Mesenchymal stem cell (in vitro differentiated cells and primary cell): Measurements from ENCODE around the gene ZNF790.
"Not testable (repeated sequence)": the region's sequence is repeated elsewhere in the genome, so short reads cannot be mapped to it uniquely, and the experiment has no call there.

Experiments used
- DNase-seq: peaks from one replicate; pipeline ENCODE4 v3.0.0-alpha.2; 2013
- H2AFZ ChIP-seq: one replicate; pipeline ENCODE4 v1.6.1; 2013; ENCODE audit warnings: low read depth, mild to moderate bottlenecking, control low read depth, inconsistent platforms, low read length, moderate library complexity
- H2AK5ac ChIP-seq: 2 replicates; pipeline ENCODE4 v1.6.1; 2013; ENCODE audit warnings: low read length, moderate library complexity, mild to moderate bottlenecking, inconsistent platforms; ENCODE audit not compliant: severe bottlenecking
- H2BK120ac ChIP-seq: one replicate; pipeline ENCODE4 v1.6.1; 2013; ENCODE audit warnings: low read depth, mild to moderate bottlenecking, inconsistent platforms, low read length, moderate library complexity
- H2BK12ac ChIP-seq, 2 experiments: one replicate each; pipeline ENCODE4 v1.6.1; 2013; ENCODE audit warnings: inconsistent platforms in 2 of 2, low read length in 2 of 2, mild to moderate bottlenecking in 2 of 2, moderate library complexity in 2 of 2, control low read depth in 1 of 2
- H2BK15ac ChIP-seq: one replicate; pipeline ENCODE4 v1.6.1; 2013; ENCODE audit warnings: mild to moderate bottlenecking, low read depth, inconsistent platforms; ENCODE audit not compliant: poor library complexity, severe bottlenecking
- H2BK5ac ChIP-seq: 2 replicates; pipeline ENCODE4 v1.6.1; 2013; ENCODE audit warnings: low read depth, mild to moderate bottlenecking, low read length, control low read depth, inconsistent platforms; ENCODE audit not compliant: poor library complexity, severe bottlenecking
- H3K14ac ChIP-seq, 2 experiments: one replicate each; pipeline ENCODE4 v1.6.1; 2013; ENCODE audit warnings: inconsistent platforms in 2 of 2, low read length in 2 of 2, control low read depth in 1 of 2, mild to moderate bottlenecking in 1 of 2, moderate library complexity in 1 of 2
- H3K18ac ChIP-seq, 2 experiments: one replicate each; pipeline ENCODE4 v1.6.1; 2013; ENCODE audit warnings: inconsistent platforms in 2 of 2, low read length in 2 of 2, control low read depth in 1 of 2, low read depth in 1 of 2, mild to moderate bottlenecking in 1 of 2
- H3K23ac ChIP-seq, 2 experiments: one replicate each; pipeline ENCODE4 v1.6.1; 2013; ENCODE audit warnings: inconsistent platforms in 2 of 2, low read length in 2 of 2, mild to moderate bottlenecking in 2 of 2, moderate library complexity in 2 of 2, control low read depth in 1 of 2
- H3K27ac ChIP-seq: 2 replicates; pipeline ENCODE4 v1.5.1; 2013; ENCODE audit warnings: mild to moderate bottlenecking, moderate library complexity, low read length, control low read depth, inconsistent platforms; ENCODE audit not compliant: poor library complexity, severe bottlenecking
- H3K27me3 ChIP-seq, 2 experiments: 2 replicates each; pipeline versions ENCODE4 v1.6.1 to v1.7.0; 2013; ENCODE audit warnings: low read length in 2 of 2, mild to moderate bottlenecking in 2 of 2, moderate library complexity in 2 of 2, control low read depth in 1 of 2, inconsistent platforms in 1 of 2; ENCODE audit not compliant: control insufficient read depth in 1 of 2, insufficient read depth in 1 of 2
- H3K36me3 ChIP-seq, 2 experiments: 2 replicates each; pipeline versions ENCODE4 v1.6.1 to v1.7.0; 2013; ENCODE audit warnings: low read length in 2 of 2, control low read depth in 1 of 2, inconsistent platforms in 1 of 2, low read depth in 1 of 2, mild to moderate bottlenecking in 1 of 2; ENCODE audit not compliant: insufficient read depth in 2 of 2, control insufficient read depth in 1 of 2
- H3K4ac ChIP-seq, 2 experiments: one replicate each; pipeline ENCODE4 v1.6.1; 2013; ENCODE audit warnings: inconsistent platforms in 2 of 2, low read length in 2 of 2, mild to moderate bottlenecking in 2 of 2, moderate library complexity in 2 of 2, control low read depth in 1 of 2, low read depth in 1 of 2
- H3K4me1 ChIP-seq: 2 replicates; pipeline ENCODE4 v1.6.1; 2013; ENCODE audit warnings: low read depth, low read length, control low read depth; ENCODE audit not compliant: control insufficient read depth, insufficient read depth
- H3K4me2 ChIP-seq: 2 replicates; pipeline ENCODE4 v1.6.1; 2013; ENCODE audit warnings: low read length, mild to moderate bottlenecking, inconsistent platforms; ENCODE audit not compliant: poor library complexity, severe bottlenecking
- H3K4me3 ChIP-seq, 2 experiments: 2 replicates each; pipeline versions ENCODE4 v1.5.1 to v1.7.0; 2013; ENCODE audit warnings: low read length in 2 of 2, mild to moderate bottlenecking in 2 of 2, control low read depth in 1 of 2, low read depth in 1 of 2; ENCODE audit not compliant: insufficient read depth in 1 of 2
- H3K79me1 ChIP-seq: replicated peaks from 2 replicates; pipeline ENCODE4 v1.6.1; 2013; ENCODE audit warnings: mild to moderate bottlenecking, control low read depth, low read length, inconsistent platforms; ENCODE audit not compliant: poor library complexity, severe bottlenecking
- H3K9ac ChIP-seq: 2 replicates; pipeline ENCODE4 v1.7.0; 2013; ENCODE audit warnings: mild to moderate bottlenecking, low read length, moderate library complexity
- H3K9me3 ChIP-seq: 2 replicates; pipeline ENCODE4 v1.7.0; 2013; ENCODE audit warnings: mild to moderate bottlenecking, low read length; ENCODE audit not compliant: control insufficient read depth
- H4K8ac ChIP-seq: one replicate; pipeline ENCODE4 v1.6.1; 2013; ENCODE audit warnings: inconsistent platforms, mild to moderate bottlenecking, low read length, moderate library complexity
- H4K91ac ChIP-seq: one replicate; pipeline ENCODE4 v1.6.1; 2013; ENCODE audit warnings: mild to moderate bottlenecking, low read length, inconsistent platforms
- WGBS: methylation state at CpG from one replicate; pipeline ENCODE4 v1.1.7; 2013; ENCODE audit warnings: mixed read lengths; 5-methylcytosine and 5-hydroxymethylcytosine counted together

The ZNF790 gene

DNA sequence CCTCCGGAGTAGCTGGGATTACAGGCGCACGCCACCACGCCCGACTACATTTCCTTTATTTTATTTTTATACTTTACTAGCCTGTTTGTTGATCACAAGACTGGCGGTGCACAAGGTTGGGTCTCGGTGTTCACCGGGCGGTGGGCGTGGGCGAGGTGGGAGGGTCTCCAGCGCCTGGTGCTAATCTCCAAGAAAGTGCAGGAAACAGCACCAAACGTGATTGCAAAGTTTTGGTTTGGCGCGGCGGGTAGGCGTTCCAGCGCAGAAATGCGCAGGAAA, 41.5 kb downstream of the ZNF790 start:
- no peak overlapping the region for H3K23ac ChIP-seq
- peak overlapping the region; percentile 92 for H3K9ac ChIP-seq
- H3K79me1 ChIP-seq, result peaks cover 10% of the 10 kb centered on the region
- peak overlapping the region; percentile 7 for H4K91ac ChIP-seq
- peaks cover 49% of the 10 kb centered on the region for H3K9me3 ChIP-seq
- H3K4me3 ChIP-seq, result peak overlapping the region; percentile 41 to 96
- 78% methylated on average over 19 of the region's 19 CpGs for WGBS
- H3K27me3 ChIP-seq, result no peaks in the 10 kb centered on the region
- no peak overlapping the region for H2BK12ac ChIP-seq
- DNase-seq, result no peak
- no peak overlapping the region for H2BK120ac ChIP-seq
- no peak overlapping the region for H3K14ac ChIP-seq
- no peak overlapping the region for H2BK15ac ChIP-seq
- peak overlapping the region in 1 of 2 experiments; percentile 75 for H3K18ac ChIP-seq
- H4K8ac ChIP-seq, result peak overlapping the region; percentile 82
- no peak overlapping the region for H2BK5ac ChIP-seq
- peak overlapping the region; percentile 55 for H2AFZ ChIP-seq
- peak overlapping the region; percentile 8 for H3K4me2 ChIP-seq
- H2AK5ac ChIP-seq, result no peak overlapping the region
- no peaks in the 10 kb centered on the region for H3K4me1 ChIP-seq
- peaks cover 9 to 13% of the 10 kb centered on the region in 2 experiments for H3K36me3 ChIP-seq
- H3K4ac ChIP-seq, result no peak overlapping the region
- H3K27ac ChIP-seq, result no peak overlapping the region

DNA sequence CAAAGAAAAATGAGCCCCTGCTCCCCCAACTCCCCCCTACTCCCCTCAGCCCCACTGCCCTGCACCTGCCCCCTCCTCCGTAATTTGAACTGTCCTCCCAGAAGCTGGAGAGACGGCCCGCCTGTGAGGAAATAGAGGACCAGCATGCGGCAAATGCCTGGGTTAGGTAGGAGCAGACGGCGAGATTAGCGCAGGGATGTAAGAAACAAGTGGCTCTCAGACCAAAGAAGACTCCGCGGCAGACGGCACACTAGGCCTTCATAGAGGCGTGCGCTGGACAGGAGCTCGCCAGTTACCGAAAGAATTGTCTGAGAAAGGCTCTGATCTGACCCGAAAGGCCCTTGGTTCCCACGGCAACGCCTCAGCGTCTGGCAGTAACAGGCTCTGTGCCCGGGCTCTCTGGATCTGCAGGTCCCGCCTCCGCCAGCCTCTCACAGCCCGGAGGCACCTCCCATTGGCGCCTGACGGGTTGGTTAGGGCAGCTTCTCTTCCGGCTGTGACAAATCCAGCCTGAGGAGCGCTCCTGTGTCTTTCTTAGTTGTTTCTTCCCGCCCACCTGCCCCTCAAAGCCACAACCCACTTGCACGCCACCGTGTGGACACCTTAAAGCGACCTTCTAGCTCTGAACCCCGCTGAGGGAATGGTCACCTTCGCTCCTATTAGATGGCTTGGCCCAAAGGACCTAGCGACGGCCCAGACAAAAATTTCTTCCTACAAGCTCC, 46.6 kb downstream of the ZNF790 start:
- 12% methylated on average over 29 of the region's 34 CpGs for WGBS
- not testable (repeated sequence) for H3K4me2 ChIP-seq, H3K4ac ChIP-seq, H2BK5ac ChIP-seq, H2AK5ac ChIP-seq, H3K18ac ChIP-seq, H3K4me3 ChIP-seq, H3K23ac ChIP-seq, H4K91ac ChIP-seq, H2BK15ac ChIP-seq, H4K8ac ChIP-seq, H3K36me3 ChIP-seq, H3K14ac ChIP-seq, H3K27ac ChIP-seq, H3K4me1 ChIP-seq, H3K79me1 ChIP-seq, H2BK120ac ChIP-seq, H2BK12ac ChIP-seq, H3K27me3 ChIP-seq
- peak overlapping the region; percentile 38 for H3K9ac ChIP-seq
- H3K9me3 ChIP-seq, result peaks cover 32% of the 10 kb centered on the region
- peak overlapping the region; percentile 10 for H2AFZ ChIP-seq
- DNase-seq, result peak; percentile 9

DNA sequence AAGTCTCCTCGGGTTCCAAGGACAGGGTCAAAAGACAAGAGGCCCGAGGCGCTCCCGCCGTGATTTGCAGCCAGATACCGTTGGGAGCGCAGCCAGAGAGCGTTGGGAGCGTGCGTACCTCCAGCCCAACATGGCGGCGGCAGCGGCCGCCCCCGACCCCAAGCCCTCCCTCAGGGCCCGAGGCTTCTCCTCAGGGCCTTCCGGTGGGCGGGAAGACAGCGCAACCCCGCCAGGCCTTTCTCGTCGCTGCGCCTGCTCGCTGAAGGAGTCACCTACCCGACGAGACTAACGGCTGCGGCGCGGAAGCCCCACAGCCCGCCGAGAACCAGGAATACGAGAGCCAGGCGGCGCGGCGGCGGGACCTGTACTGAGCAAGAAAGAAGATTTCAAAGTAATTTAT, 62.4 kb downstream of the ZNF790 start:
- peaks cover 9% of the 10 kb centered on the region for H3K9me3 ChIP-seq
- H4K91ac ChIP-seq, result no peak overlapping the region
- H2BK15ac ChIP-seq, result no peak overlapping the region
- no peak overlapping the region for H3K27ac ChIP-seq
- H2AK5ac ChIP-seq, result no peak overlapping the region
- H3K9ac ChIP-seq, result peak overlapping the region; percentile 66
- no peaks in the 10 kb centered on the region for H3K27me3 ChIP-seq
- H3K23ac ChIP-seq, result no peak overlapping the region
- H2BK120ac ChIP-seq, result no peak overlapping the region
- peaks cover 0 to 5% of the 10 kb centered on the region in 2 experiments for H3K36me3 ChIP-seq
- 61% methylated on average over 30 of the region's 38 CpGs for WGBS
- H2BK5ac ChIP-seq, result no peak overlapping the region
- no peak overlapping the region for H3K4me2 ChIP-seq
- H4K8ac ChIP-seq, result no peak overlapping the region
- peaks cover 4% of the 10 kb centered on the region for H3K4me1 ChIP-seq
- H3K4me3 ChIP-seq, result peak overlapping the region; percentile 6 to 37
- DNase-seq, result no peak
- no peak overlapping the region for H3K4ac ChIP-seq
- H3K14ac ChIP-seq, result no peak overlapping the region
- no peak overlapping the region for H3K18ac ChIP-seq
- H3K79me1 ChIP-seq, result peaks cover 5% of the 10 kb centered on the region
- no peak overlapping the region for H2BK12ac ChIP-seq
- no peak overlapping the region for H2AFZ ChIP-seq

DNA sequence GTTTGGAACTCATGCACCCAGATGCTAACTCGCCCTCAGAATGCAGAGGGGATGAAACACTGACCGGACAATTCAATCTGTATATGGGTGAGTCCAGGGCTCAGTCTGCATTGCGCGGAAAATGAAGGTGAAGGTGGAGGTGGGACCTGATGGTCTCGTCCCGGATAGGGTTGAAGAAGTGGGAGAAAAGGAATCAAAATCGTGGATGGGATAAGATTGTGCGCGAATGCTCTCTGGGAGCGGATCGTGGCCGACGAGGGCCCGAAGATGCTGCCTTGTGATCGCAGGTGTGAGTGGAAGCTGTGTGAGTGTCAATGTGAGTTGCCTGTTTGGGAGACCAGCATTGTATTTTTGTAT, 65.0 kb downstream of the ZNF790 start:
- Histone ChIP-seq H3K79me1 (peaks cover 15% of the 10 kb centered on the region), H2AFZ (peak overlapping the region; percentile 95), H3K4ac (peak overlapping the region in 1 of 2 experiments; percentile 50), H3K18ac (peak overlapping the region in 1 of 2 experiments; percentile 64), H4K91ac (no peak overlapping the region), H4K8ac (peak overlapping the region; percentile 86), H3K27me3 (no peaks in the 10 kb centered on the region), H2BK12ac (peak overlapping the region in 1 of 2 experiments; percentile 77), H2AK5ac (no peak overlapping the region), H3K27ac (no peak overlapping the region), H3K4me2 (peak overlapping the region; percentile 76), H3K4me1 (peaks cover 4% of the 10 kb centered on the region), H2BK15ac (no peak overlapping the region), H2BK120ac (no peak overlapping the region), H3K23ac (no peak overlapping the region), H3K9me3 (peaks cover 17% of the 10 kb centered on the region), H3K36me3 (peaks cover 0 to 15% of the 10 kb centered on the region in 2 experiments), H3K9ac (peak overlapping the region; percentile 85), H3K14ac (peak overlapping the region in 1 of 2 experiments; percentile 87), H3K4me3 (peak overlapping the region; percentile 74 to 91), H2BK5ac (no peak overlapping the region)
- no peak for DNase-seq
- 1% methylated on average over 15 of the region's 15 CpGs for WGBS
